HepG2 (cell line): Measurements from ENCODE around the gene SIGLEC9. TPM values are rescaled to one million over a fixed set of nuclear protein-coding genes. Genes with fewer than 3 reads are reported as not detected.

Experiments used
- GABPA ChIP-seq, 2 experiments: IDR thresholded peaks; 2 replicates each; pipeline ENCODE4 v1.6.1; 2011 to 2016; ENCODE audit warnings: low read depth in 2 of 2, low read length in 1 of 2, missing biosample characterization in 1 of 2, missing genetic modification characterization in 1 of 2
- GPN1 ChIP-seq: sonication (generic); formaldehyde crosslinking; IDR thresholded peaks from 2 replicates; pipeline ENCODE4 v1.5.1; 2020; ENCODE audit warnings: missing genetic modification reagents, borderline replicate concordance
- MED13 ChIP-seq: sonication (generic); formaldehyde crosslinking; IDR thresholded peaks from 2 replicates; pipeline ENCODE4 v1.5.0; 2020; ENCODE audit warnings: missing genetic modification reagents
- POLR2AphosphoS5 ChIP-seq: IDR thresholded peaks from 2 replicates; pipeline ENCODE4 v1.6.1; 2012; ENCODE audit warnings: low read depth, low read length
- SMAD3 ChIP-seq: sonication (generic); formaldehyde crosslinking; IDR thresholded peaks from 2 replicates; pipeline ENCODE4 v1.4.0; 2020; ENCODE audit warnings: missing genetic modification reagents
- ZFP36 ChIP-seq: fragments of 150-350 bp; IDR thresholded peaks from 2 replicates; pipeline ENCODE4 v1.6.1; 2018; ENCODE audit warnings: borderline replicate concordance, low read length, low read depth; ENCODE audit not compliant: partially characterized antibody
- ZNF33B ChIP-seq: sonication (generic); formaldehyde crosslinking; IDR thresholded peaks from 2 replicates; pipeline ENCODE4 v1.5.1; 2020; ENCODE audit warnings: mild to moderate bottlenecking, missing genetic modification reagents
- ZNF34 ChIP-seq: sonication (generic); formaldehyde crosslinking; IDR thresholded peaks from 2 replicates; pipeline ENCODE4 v1.4.0; 2020; ENCODE audit warnings: mild to moderate bottlenecking, missing genetic modification reagents, borderline replicate concordance
- polyA plus RNA-seq, 8 experiments: library from polyadenylated mRNA; depleted of rRNA in 3 of 8; stranded (reverse) in 7 of 8; unstranded in 1 of 8; fragments of >200 nt; fragmentation: Illumina TruSeq in 4 of 8; extraction: Trizol in 4 of 8; gene quantifications; 2 replicates each; pipeline versions ENCODE4 v1.2.1 to v1.2.3, GENCODE V29; 2011 to 2016; ENCODE audit warnings: low read depth in 4 of 8, missing spikeins in 1 of 8, mixed read lengths in 1 of 8; ENCODE audit not compliant: insufficient read depth in 1 of 8
- total RNA-seq, 5 experiments: library from RNA; depleted of rRNA; stranded (reverse); fragments of >200 nt; fragmentation: Illumina TruSeq; extraction: Trizol; gene quantifications; 2 replicates each; pipeline ENCODE4 v1.2.3, GENCODE V29; 2016; ENCODE audit warnings: low read depth in 1 of 5
- TF ChIP-seq, protein P1 (sequence below): sonication (generic); formaldehyde crosslinking; IDR thresholded peaks from 2 replicates; pipeline ENCODE4 v1.4.0; 2020; ENCODE audit warnings: mild to moderate bottlenecking, missing genetic modification reagents
- TF ChIP-seq, protein P2 (sequence below): IDR thresholded peaks from 2 replicates; pipeline ENCODE4 v1.4.0; 2020; ENCODE audit warnings: mild to moderate bottlenecking, missing genetic modification reagents
- TF ChIP-seq, protein P3 (sequence below): sonication (generic); formaldehyde crosslinking; IDR thresholded peaks from 2 replicates; pipeline ENCODE4 v1.5.0; 2020; ENCODE audit warnings: mild to moderate bottlenecking, missing genetic modification reagents, borderline replicate concordance
- TF ChIP-seq, protein P4 (sequence below): sonication (generic); formaldehyde crosslinking; IDR thresholded peaks from 2 replicates; pipeline ENCODE4 v1.4.0; 2020; ENCODE audit warnings: missing genetic modification reagents

SIGLEC9 gene
- total and polyA plus RNA-seq, 2 of the 13 experiments (the other 11 are each of a cell fraction or from before 2014, with no cell fraction given) = not detected

DNA sequence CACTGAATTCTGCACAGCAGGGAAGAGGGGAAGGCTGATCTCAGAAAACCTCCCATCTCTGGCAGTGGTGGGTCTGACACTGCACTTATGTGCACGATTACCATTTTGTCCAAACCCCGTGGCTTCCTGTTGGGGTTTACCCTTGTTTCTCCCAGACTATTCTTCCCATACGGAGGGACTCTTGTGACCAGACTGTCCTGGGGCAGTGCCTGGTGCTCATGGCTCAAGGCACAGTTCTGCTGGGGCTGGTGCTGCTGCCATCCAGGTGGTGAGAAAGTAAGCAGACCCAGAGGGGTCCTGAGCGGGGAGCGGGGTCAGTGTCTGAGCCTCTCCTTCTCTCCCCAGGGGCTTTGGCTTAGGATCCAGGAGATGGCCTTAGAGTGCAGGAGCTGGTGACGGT is 5.1 kb upstream of the SIGLEC9 start (continued):
- TF ChIP-seq, protein P1, sequence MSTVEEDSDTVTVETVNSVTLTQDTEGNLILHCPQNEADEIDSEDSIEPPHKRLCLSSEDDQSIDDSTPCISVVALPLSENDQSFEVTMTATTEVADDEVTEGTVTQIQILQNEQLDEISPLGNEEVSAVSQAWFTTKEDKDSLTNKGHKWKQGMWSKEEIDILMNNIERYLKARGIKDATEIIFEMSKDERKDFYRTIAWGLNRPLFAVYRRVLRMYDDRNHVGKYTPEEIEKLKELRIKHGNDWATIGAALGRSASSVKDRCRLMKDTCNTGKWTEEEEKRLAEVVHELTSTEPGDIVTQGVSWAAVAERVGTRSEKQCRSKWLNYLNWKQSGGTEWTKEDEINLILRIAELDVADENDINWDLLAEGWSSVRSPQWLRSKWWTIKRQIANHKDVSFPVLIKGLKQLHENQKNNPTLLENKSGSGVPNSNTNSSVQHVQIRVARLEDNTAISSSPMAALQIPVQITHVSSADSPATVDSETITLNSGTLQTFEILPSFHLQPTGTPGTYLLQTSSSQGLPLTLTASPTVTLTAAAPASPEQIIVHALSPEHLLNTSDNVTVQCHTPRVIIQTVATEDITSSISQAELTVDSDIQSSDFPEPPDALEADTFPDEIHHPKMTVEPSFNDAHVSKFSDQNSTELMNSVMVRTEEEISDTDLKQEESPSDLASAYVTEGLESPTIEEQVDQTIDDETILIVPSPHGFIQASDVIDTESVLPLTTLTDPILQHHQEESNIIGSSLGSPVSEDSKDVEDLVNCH = no peak
- TF ChIP-seq POLR2AphosphoS5 (no peak), ZNF34 (CRISPR knock-in tag) (no peak), GPN1 (CRISPR knock-in tag) (no peak), MED13 (CRISPR knock-in tag) (no peak), SMAD3 (CRISPR knock-in tag) (no peak), ZFP36 (no peak), GABPA (IDR thresholded peaks at IDR 0.05; ENCODE audit: low read depth, low read length) (no peak), GABPA (CRISPR knock-in tag; IDR thresholded peaks at IDR 0.05; ENCODE audit: low read depth) (no peak), ZNF33B (CRISPR knock-in tag) (no peak)
- TF ChIP-seq, protein P2, sequence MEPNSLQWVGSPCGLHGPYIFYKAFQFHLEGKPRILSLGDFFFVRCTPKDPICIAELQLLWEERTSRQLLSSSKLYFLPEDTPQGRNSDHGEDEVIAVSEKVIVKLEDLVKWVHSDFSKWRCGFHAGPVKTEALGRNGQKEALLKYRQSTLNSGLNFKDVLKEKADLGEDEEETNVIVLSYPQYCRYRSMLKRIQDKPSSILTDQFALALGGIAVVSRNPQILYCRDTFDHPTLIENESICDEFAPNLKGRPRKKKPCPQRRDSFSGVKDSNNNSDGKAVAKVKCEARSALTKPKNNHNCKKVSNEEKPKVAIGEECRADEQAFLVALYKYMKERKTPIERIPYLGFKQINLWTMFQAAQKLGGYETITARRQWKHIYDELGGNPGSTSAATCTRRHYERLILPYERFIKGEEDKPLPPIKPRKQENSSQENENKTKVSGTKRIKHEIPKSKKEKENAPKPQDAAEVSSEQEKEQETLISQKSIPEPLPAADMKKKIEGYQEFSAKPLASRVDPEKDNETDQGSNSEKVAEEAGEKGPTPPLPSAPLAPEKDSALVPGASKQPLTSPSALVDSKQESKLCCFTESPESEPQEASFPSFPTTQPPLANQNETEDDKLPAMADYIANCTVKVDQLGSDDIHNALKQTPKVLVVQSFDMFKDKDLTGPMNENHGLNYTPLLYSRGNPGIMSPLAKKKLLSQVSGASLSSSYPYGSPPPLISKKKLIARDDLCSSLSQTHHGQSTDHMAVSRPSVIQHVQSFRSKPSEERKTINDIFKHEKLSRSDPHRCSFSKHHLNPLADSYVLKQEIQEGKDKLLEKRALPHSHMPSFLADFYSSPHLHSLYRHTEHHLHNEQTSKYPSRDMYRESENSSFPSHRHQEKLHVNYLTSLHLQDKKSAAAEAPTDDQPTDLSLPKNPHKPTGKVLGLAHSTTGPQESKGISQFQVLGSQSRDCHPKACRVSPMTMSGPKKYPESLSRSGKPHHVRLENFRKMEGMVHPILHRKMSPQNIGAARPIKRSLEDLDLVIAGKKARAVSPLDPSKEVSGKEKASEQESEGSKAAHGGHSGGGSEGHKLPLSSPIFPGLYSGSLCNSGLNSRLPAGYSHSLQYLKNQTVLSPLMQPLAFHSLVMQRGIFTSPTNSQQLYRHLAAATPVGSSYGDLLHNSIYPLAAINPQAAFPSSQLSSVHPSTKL (CRISPR knock-in tag) = no peak
- TF ChIP-seq, protein P3, sequence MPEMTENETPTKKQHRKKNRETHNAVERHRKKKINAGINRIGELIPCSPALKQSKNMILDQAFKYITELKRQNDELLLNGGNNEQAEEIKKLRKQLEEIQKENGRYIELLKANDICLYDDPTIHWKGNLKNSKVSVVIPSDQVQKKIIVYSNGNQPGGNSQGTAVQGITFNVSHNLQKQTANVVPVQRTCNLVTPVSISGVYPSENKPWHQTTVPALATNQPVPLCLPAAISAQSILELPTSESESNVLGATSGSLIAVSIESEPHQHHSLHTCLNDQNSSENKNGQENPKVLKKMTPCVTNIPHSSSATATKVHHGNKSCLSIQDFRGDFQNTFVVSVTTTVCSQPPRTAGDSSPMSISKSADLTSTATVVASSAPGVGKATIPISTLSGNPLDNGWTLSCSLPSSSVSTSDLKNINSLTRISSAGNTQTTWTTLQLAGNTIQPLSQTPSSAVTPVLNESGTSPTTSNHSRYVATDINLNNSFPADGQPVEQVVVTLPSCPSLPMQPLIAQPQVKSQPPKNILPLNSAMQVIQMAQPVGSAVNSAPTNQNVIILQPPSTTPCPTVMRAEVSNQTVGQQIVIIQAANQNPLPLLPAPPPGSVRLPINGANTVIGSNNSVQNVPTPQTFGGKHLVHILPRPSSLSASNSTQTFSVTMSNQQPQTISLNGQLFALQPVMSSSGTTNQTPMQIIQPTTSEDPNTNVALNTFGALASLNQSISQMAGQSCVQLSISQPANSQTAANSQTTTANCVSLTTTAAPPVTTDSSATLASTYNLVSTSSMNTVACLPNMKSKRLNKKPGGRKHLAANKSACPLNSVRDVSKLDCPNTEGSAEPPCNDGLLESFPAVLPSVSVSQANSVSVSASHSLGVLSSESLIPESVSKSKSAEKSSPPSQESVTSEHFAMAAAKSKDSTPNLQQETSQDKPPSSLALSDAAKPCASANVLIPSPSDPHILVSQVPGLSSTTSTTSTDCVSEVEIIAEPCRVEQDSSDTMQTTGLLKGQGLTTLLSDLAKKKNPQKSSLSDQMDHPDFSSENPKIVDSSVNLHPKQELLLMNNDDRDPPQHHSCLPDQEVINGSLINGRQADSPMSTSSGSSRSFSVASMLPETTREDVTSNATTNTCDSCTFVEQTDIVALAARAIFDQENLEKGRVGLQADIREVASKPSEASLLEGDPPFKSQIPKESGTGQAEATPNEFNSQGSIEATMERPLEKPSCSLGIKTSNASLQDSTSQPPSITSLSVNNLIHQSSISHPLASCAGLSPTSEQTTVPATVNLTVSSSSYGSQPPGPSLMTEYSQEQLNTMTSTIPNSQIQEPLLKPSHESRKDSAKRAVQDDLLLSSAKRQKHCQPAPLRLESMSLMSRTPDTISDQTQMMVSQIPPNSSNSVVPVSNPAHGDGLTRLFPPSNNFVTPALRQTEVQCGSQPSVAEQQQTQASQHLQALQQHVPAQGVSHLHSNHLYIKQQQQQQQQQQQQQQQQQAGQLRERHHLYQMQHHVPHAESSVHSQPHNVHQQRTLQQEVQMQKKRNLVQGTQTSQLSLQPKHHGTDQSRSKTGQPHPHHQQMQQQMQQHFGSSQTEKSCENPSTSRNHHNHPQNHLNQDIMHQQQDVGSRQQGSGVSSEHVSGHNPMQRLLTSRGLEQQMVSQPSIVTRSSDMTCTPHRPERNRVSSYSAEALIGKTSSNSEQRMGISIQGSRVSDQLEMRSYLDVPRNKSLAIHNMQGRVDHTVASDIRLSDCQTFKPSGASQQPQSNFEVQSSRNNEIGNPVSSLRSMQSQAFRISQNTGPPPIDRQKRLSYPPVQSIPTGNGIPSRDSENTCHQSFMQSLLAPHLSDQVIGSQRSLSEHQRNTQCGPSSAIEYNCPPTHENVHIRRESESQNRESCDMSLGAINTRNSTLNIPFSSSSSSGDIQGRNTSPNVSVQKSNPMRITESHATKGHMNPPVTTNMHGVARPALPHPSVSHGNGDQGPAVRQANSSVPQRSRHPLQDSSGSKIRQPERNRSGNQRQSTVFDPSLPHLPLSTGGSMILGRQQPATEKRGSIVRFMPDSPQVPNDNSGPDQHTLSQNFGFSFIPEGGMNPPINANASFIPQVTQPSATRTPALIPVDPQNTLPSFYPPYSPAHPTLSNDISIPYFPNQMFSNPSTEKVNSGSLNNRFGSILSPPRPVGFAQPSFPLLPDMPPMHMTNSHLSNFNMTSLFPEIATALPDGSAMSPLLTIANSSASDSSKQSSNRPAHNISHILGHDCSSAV (CRISPR knock-in tag) = no peak
- TF ChIP-seq, protein P4, sequence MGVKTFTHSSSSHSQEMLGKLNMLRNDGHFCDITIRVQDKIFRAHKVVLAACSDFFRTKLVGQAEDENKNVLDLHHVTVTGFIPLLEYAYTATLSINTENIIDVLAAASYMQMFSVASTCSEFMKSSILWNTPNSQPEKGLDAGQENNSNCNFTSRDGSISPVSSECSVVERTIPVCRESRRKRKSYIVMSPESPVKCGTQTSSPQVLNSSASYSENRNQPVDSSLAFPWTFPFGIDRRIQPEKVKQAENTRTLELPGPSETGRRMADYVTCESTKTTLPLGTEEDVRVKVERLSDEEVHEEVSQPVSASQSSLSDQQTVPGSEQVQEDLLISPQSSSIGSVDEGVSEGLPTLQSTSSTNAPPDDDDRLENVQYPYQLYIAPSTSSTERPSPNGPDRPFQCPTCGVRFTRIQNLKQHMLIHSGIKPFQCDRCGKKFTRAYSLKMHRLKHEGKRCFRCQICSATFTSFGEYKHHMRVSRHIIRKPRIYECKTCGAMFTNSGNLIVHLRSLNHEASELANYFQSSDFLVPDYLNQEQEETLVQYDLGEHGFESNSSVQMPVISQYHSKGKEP (CRISPR knock-in tag) = no peak
